Activated CD4-positive, alpha-beta T cell treated with anti-CD3 and anti-CD28 coated beads, Interleukin-2, amount 10 ng/mL, durations not matched to agents 24 days and 14 days (primary cell): ENCODE measurements around the gene ASCL1. TPM values are rescaled to one million over a fixed set of nuclear protein-coding genes. Genes with fewer than 3 reads are reported as not detected.

ENCODE experiments used
- DNase-seq: peaks from one replicate; pipeline ENCODE4 v3.0.0; 2022
- H3K27ac Mint-ChIP-seq: one replicate; pipeline ENCODE4 v1.8.0; 2022; ENCODE audit warnings: mild to moderate bottlenecking, mixed read lengths
- H3K27me3 Mint-ChIP-seq: one replicate; pipeline ENCODE4 v1.8.0; 2022; ENCODE audit warnings: mixed read lengths
- H3K36me3 Mint-ChIP-seq: one replicate; pipeline ENCODE4 v1.8.0; 2022; ENCODE audit warnings: low read depth, mild to moderate bottlenecking, mixed read lengths
- H3K4me1 Mint-ChIP-seq: one replicate; pipeline ENCODE4 v1.8.0; 2021; ENCODE audit warnings: mixed read lengths
- H3K4me3 Mint-ChIP-seq: one replicate; pipeline ENCODE4 v1.8.0; 2022; ENCODE audit warnings: mild to moderate bottlenecking, moderate library complexity, mixed read lengths
- H3K9me3 Mint-ChIP-seq: one replicate; pipeline ENCODE4 v1.8.0; 2021; ENCODE audit warnings: mixed read lengths
- intact Hi-C: fragments of 100-400 bp; cut with micrococcal nuclease; formaldehyde crosslinking; loops from one replicate; pipeline ENCODE4 v1.15.1; 2023
- total RNA-seq: library from RNA; stranded (reverse); gene quantifications from 2 replicates; pipeline ENCODE4 v1.2.3, GENCODE V29; 2022

The ASCL1 gene
- 0.07 TPM in 1 of 2 replicates, not detected in the other for total RNA-seq

- no peaks in the 10 kb centered on the region for H3K36me3 Mint-ChIP-seq
- peaks cover 37% of the 10 kb centered on the region for H3K4me1 Mint-ChIP-seq
- DNase-seq, result peak; percentile 73
- peak within 1 kb of the TSS; percentile 45 for H3K27ac Mint-ChIP-seq
- H3K27me3 Mint-ChIP-seq, result peaks cover 79% of the 10 kb centered on the region
- peaks cover 5% of the 10 kb centered on the region for H3K9me3 Mint-ChIP-seq
- intact Hi-C loops, result no loop called here
- peak within 1 kb of the TSS; percentile 81 for H3K4me3 Mint-ChIP-seq
These were observed at the start of gene ASCL1 for GRCh38 chr12:102957339-102958050. TSS of gene ASCL1 (plus strand) at chr12:102957674. CDS start at chr12:102958245, 571 bp downstream.

- no peaks in the 10 kb centered on the region for H3K9me3 Mint-ChIP-seq
- no peak overlapping the region for H3K4me3 Mint-ChIP-seq
- no peak for DNase-seq
- no peaks in the 10 kb centered on the region for H3K4me1 Mint-ChIP-seq
- H3K27me3 Mint-ChIP-seq, result peaks cover 2% of the 10 kb centered on the region
- H3K36me3 Mint-ChIP-seq, result no peaks in the 10 kb centered on the region
- no peak overlapping the region for H3K27ac Mint-ChIP-seq
- intact Hi-C loops, result no loop called here
These were observed 49.6 kb upstream of the ASCL1 start for GRCh38 chr12:102907918-102908317.

- no peaks in the 10 kb centered on the region for H3K9me3 Mint-ChIP-seq
- H3K27me3 Mint-ChIP-seq, result peaks cover 16% of the 10 kb centered on the region
- no peak overlapping the region for H3K4me3 Mint-ChIP-seq
- no peak overlapping the region for H3K27ac Mint-ChIP-seq
- no peaks in the 10 kb centered on the region for H3K4me1 Mint-ChIP-seq
- no peaks in the 10 kb centered on the region for H3K36me3 Mint-ChIP-seq
- intact Hi-C loops, result no loop called here
- DNase-seq, result no peak
These were observed 47.3 kb upstream of the ASCL1 start for GRCh38 chr12:102910137-102910536.

GRCh38 chr12:102910792-102911191, 46.7 kb upstream of the ASCL1 start:
- no peak overlapping the region for H3K27ac Mint-ChIP-seq

GRCh38 chr12:102911320-102911719, 46.2 kb upstream of the ASCL1 start:
- no peak for DNase-seq
- intact Hi-C loops, result no loop called here
- H3K4me3 Mint-ChIP-seq, result no peak overlapping the region
- no peaks in the 10 kb centered on the region for H3K4me1 Mint-ChIP-seq
- H3K27me3 Mint-ChIP-seq, result peaks cover 21% of the 10 kb centered on the region
- H3K9me3 Mint-ChIP-seq, result no peaks in the 10 kb centered on the region
- H3K27ac Mint-ChIP-seq, result no peak overlapping the region
- no peaks in the 10 kb centered on the region for H3K36me3 Mint-ChIP-seq

More at GRCh38 chr12:102910792-102911191, 46.7 kb upstream of the ASCL1 start:
- Mint-ChIP-seq H3K27me3 (peaks cover 17% of the 10 kb centered on the region), H3K36me3 (no peaks in the 10 kb centered on the region), H3K9me3 (no peaks in the 10 kb centered on the region), H3K4me3 (no peak overlapping the region), H3K4me1 (no peaks in the 10 kb centered on the region)
- intact Hi-C loops, result no loop called here
- DNase-seq, result no peak

GRCh38 chr12:102912258-102912657, 45.2 kb upstream of the ASCL1 start:
- Mint-ChIP-seq H3K27me3 (peaks cover 23% of the 10 kb centered on the region), H3K4me1 (peaks cover 2% of the 10 kb centered on the region), H3K9me3 (no peaks in the 10 kb centered on the region), H3K36me3 (no peaks in the 10 kb centered on the region), H3K4me3 (no peak overlapping the region), H3K27ac (no peak overlapping the region)
- DNase-seq, result no peak
- intact Hi-C loops, result no loop called here

- Mint-ChIP-seq H3K9me3 (no peaks in the 10 kb centered on the region), H3K36me3 (no peaks in the 10 kb centered on the region), H3K27ac (no peak overlapping the region), H3K4me3 (no peak overlapping the region), H3K27me3 (peaks cover 26% of the 10 kb centered on the region), H3K4me1 (peaks cover 6% of the 10 kb centered on the region)
- intact Hi-C loops, result no loop called here
- DNase-seq, result no peak
These were observed 43.8 kb upstream of the ASCL1 start for GRCh38 chr12:102913453-102914226.

- no peak for DNase-seq
- peaks cover 29% of the 10 kb centered on the region for H3K27me3 Mint-ChIP-seq
- H3K27ac Mint-ChIP-seq, result no peak overlapping the region
- intact Hi-C loops, result no loop called here
- no peaks in the 10 kb centered on the region for H3K36me3 Mint-ChIP-seq
- peaks cover 6% of the 10 kb centered on the region for H3K4me1 Mint-ChIP-seq
- H3K9me3 Mint-ChIP-seq, result no peaks in the 10 kb centered on the region
- peak overlapping the region; percentile 73 for H3K4me3 Mint-ChIP-seq
These were observed 41.0 kb upstream of the ASCL1 start for GRCh38 chr12:102916252-102917025.

GRCh38 chr12:102917026-102917787, 40.3 kb upstream of the ASCL1 start, which contains the start of gene PAH:
TSS of gene PAH (minus strand) at chr12:102917244. CDS start at chr12:102917130, 114 bp downstream.
- intact Hi-C loops, result no loop called here
- Mint-ChIP-seq H3K4me3 (peak within 1 kb of the TSS; percentile 73), H3K36me3 (no peaks in the 10 kb centered on the region), H3K27ac (no peak within 1 kb of the TSS), H3K9me3 (no peaks in the 10 kb centered on the region), H3K4me1 (peaks cover 6% of the 10 kb centered on the region), H3K27me3 (peaks cover 32% of the 10 kb centered on the region)
- DNase-seq, result peak; percentile 62

- Mint-ChIP-seq H3K27ac (no peak overlapping the region), H3K9me3 (no peaks in the 10 kb centered on the region), H3K4me3 (no peak overlapping the region), H3K4me1 (peaks cover 6% of the 10 kb centered on the region), H3K27me3 (peaks cover 28% of the 10 kb centered on the region), H3K36me3 (no peaks in the 10 kb centered on the region)
- DNase-seq, result no peak
- intact Hi-C loops, result no loop called here
These were observed 38.6 kb upstream of the ASCL1 start for GRCh38 chr12:102918840-102919239.

GRCh38 chr12:102920271-102920670, 37.2 kb upstream of the ASCL1 start:
- DNase-seq, result no peak
- Mint-ChIP-seq H3K4me3 (no peak overlapping the region), H3K4me1 (peaks cover 6% of the 10 kb centered on the region), H3K27me3 (peaks cover 19% of the 10 kb centered on the region), H3K36me3 (no peaks in the 10 kb centered on the region), H3K27ac (no peak overlapping the region), H3K9me3 (no peaks in the 10 kb centered on the region)
- intact Hi-C loops, result no loop called here

GRCh38 chr12:102921240-102921639, 36.2 kb upstream of the ASCL1 start:
- Mint-ChIP-seq H3K27ac (no peak overlapping the region), H3K4me3 (no peak overlapping the region), H3K4me1 (peaks cover 6% of the 10 kb centered on the region), H3K27me3 (peaks cover 19% of the 10 kb centered on the region), H3K9me3 (no peaks in the 10 kb centered on the region), H3K36me3 (no peaks in the 10 kb centered on the region)
- no peak for DNase-seq
- intact Hi-C loops, result no loop called here

- no peak for DNase-seq
- peaks cover 12% of the 10 kb centered on the region for H3K27me3 Mint-ChIP-seq
- no peaks in the 10 kb centered on the region for H3K9me3 Mint-ChIP-seq
- intact Hi-C loops, result no loop called here
- H3K36me3 Mint-ChIP-seq, result no peaks in the 10 kb centered on the region
- H3K4me3 Mint-ChIP-seq, result no peak overlapping the region
- no peak overlapping the region for H3K27ac Mint-ChIP-seq
- no peaks in the 10 kb centered on the region for H3K4me1 Mint-ChIP-seq
These were observed 30.3 kb upstream of the ASCL1 start for GRCh38 chr12:102927220-102927619.
